ENCODE results near the gene XPO4. TPM values are rescaled to one million over a fixed set of nuclear protein-coding genes. Genes with fewer than 3 reads are reported as not detected.
A peak's percentile ranks its signal among the peaks of the same experiment; 100 is the strongest.

The XPO4 gene
- total RNA-seq, 1 donor from 2014 or later = 23.7 TPM

GRCh38 chr13:20774746-20775145, 127.8 kb downstream of the XPO4 start:
- no peak for DNase-seq (ENCODE audit: low spot score, unreplicated experiment)
- peaks cover 6% of the 10 kb centered on the region for H3K9me3 Mint-ChIP-seq (ENCODE audit: low read depth)
- peaks cover 13% of the 10 kb centered on the region for H3K36me3 Mint-ChIP-seq (ENCODE audit: insufficient read depth)
- no peaks in the 10 kb centered on the region for H3K27me3 Mint-ChIP-seq
- peaks cover 11% of the 10 kb centered on the region for H3K4me1 Mint-ChIP-seq (ENCODE audit: low read depth)
- H3K4me3 Mint-ChIP-seq (ENCODE audit: low read depth) = peak overlapping the region; percentile 99
- no peak overlapping the region for H3K27ac Mint-ChIP-seq
- no peak for TF ChIP-seq CTCF (IDR thresholded peaks at IDR 0.05; ENCODE audit: unreplicated experiment)

- peak within 1 kb of the TSS; percentile 99 for H3K27ac Mint-ChIP-seq
- H3K4me3 Mint-ChIP-seq (ENCODE audit: low read depth) = peak within 1 kb of the TSS; percentile 99
- peaks cover 23% of the 10 kb centered on the region for H3K36me3 Mint-ChIP-seq (ENCODE audit: insufficient read depth)
- TF ChIP-seq CTCF (IDR thresholded peaks at IDR 0.05; ENCODE audit: unreplicated experiment) = no peak
- H3K4me1 Mint-ChIP-seq (ENCODE audit: low read depth) = peaks cover 11% of the 10 kb centered on the region
- no peaks in the 10 kb centered on the region for H3K27me3 Mint-ChIP-seq
- peaks cover 17% of the 10 kb centered on the region for H3K9me3 Mint-ChIP-seq (ENCODE audit: low read depth)
- DNase-seq (ENCODE audit: low spot score, unreplicated experiment) = peak; percentile 90
Observed at GRCh38 chr13:20773194-20774080, 129.1 kb downstream of the XPO4 start, which contains the start of gene EEF1AKMT1. TSS of gene EEF1AKMT1 (minus strand) at chr13:20773961. CDS start at chr13:20757598, 16,363 bp downstream.

GRCh38 chr13:20772401-20773131, 130.0 kb downstream of the XPO4 start:
- Mint-ChIP-seq H3K4me3 (ENCODE audit: low read depth) (peak overlapping the region; percentile 99), H3K9me3 (ENCODE audit: low read depth) (peaks cover 25% of the 10 kb centered on the region), H3K27ac (peak overlapping the region; percentile 99), H3K4me1 (ENCODE audit: low read depth) (peaks cover 11% of the 10 kb centered on the region), H3K27me3 (no peaks in the 10 kb centered on the region), H3K36me3 (ENCODE audit: insufficient read depth) (peaks cover 32% of the 10 kb centered on the region)
- no peak for TF ChIP-seq CTCF (IDR thresholded peaks at IDR 0.05; ENCODE audit: unreplicated experiment)
- DNase-seq (ENCODE audit: low spot score, unreplicated experiment) = no peak

- Mint-ChIP-seq H3K36me3 (ENCODE audit: insufficient read depth) (peaks cover 36% of the 10 kb centered on the region), H3K27me3 (no peaks in the 10 kb centered on the region), H3K27ac (peak overlapping the region; percentile 76), H3K4me1 (ENCODE audit: low read depth) (peaks cover 11% of the 10 kb centered on the region), H3K4me3 (ENCODE audit: low read depth) (no peak overlapping the region), H3K9me3 (ENCODE audit: low read depth) (peaks cover 29% of the 10 kb centered on the region)
- DNase-seq (ENCODE audit: low spot score, unreplicated experiment) = no peak
- TF ChIP-seq CTCF (IDR thresholded peaks at IDR 0.05; ENCODE audit: unreplicated experiment) = no peak
Observed at GRCh38 chr13:20769834-20770233, 132.7 kb downstream of the XPO4 start.

- no peak for TF ChIP-seq CTCF (IDR thresholded peaks at IDR 0.05; ENCODE audit: unreplicated experiment)
- Mint-ChIP-seq H3K4me3 (ENCODE audit: low read depth) (no peak overlapping the region), H3K4me1 (ENCODE audit: low read depth) (peaks cover 11% of the 10 kb centered on the region), H3K27me3 (no peaks in the 10 kb centered on the region), H3K36me3 (ENCODE audit: insufficient read depth) (peaks cover 36% of the 10 kb centered on the region), H3K27ac (peak overlapping the region; percentile 76), H3K9me3 (ENCODE audit: low read depth) (peaks cover 29% of the 10 kb centered on the region)
- DNase-seq (ENCODE audit: low spot score, unreplicated experiment) = no peak
Observed at GRCh38 chr13:20769091-20769490, 133.5 kb downstream of the XPO4 start.

Data from progenitor cell of endocrine pancreas (in vitro differentiated cells).